Kidney (tissue), 14 donors: ENCODE measurements around the gene PLCB1. TPM values are rescaled to one million over a fixed set of nuclear protein-coding genes. Genes with fewer than 3 reads are reported as not detected.

Source experiments
- DNase-seq, 5 donors: peaks; one replicate each; pipeline ENCODE4 v3.0.0-alpha.2; 2013 to 2020
- FAIRE-seq: peaks from 2 replicates; lab custom pipeline; 2012; peaks lifted over from hg19 to GRCh38; lab: Jason Lieb, UNC
- H3K27ac ChIP-seq, 2 donors: one replicate each; pipeline ENCODE4 v1.7.0; 2013; ENCODE audit warnings: low read depth in 2 of 2, low read length in 2 of 2, inconsistent platforms in 1 of 2
- H3K27me3 ChIP-seq: one replicate; pipeline ENCODE4 v1.7.1; 2013; ENCODE audit warnings: low read length, inconsistent platforms; ENCODE audit not compliant: control insufficient read depth, insufficient read depth
- H3K36me3 ChIP-seq, 3 donors: one replicate each; pipeline versions ENCODE4 v1.7.0 to v1.7.1; 2013; ENCODE audit warnings: low read length in 3 of 3, control low read depth in 1 of 3, inconsistent platforms in 1 of 3; ENCODE audit not compliant: insufficient read depth in 3 of 3, control insufficient read depth in 2 of 3
- H3K4me1 ChIP-seq, 3 donors: one replicate each; pipeline versions ENCODE4 v1.7.0 to v1.7.1; 2013; ENCODE audit warnings: low read length in 3 of 3, inconsistent platforms in 1 of 3, low read depth in 1 of 3; ENCODE audit not compliant: control insufficient read depth in 2 of 3, insufficient read depth in 2 of 3
- H3K4me3 ChIP-seq, 3 donors: one replicate each; pipeline versions ENCODE4 v1.7.0 to v1.8.1; 2013; ENCODE audit warnings: low read length in 3 of 3, control low read depth in 1 of 3, inconsistent platforms in 1 of 3
- H3K9ac ChIP-seq, 3 donors: one replicate each; pipeline versions ENCODE4 v1.7.0 to v1.7.1; 2013; ENCODE audit warnings: low read length in 3 of 3, control low read depth in 1 of 3, inconsistent platforms in 1 of 3
- H3K9me3 ChIP-seq, 3 donors: one replicate each; pipeline versions ENCODE4 v1.7.0 to v1.7.1; 2013; ENCODE audit warnings: low read length in 3 of 3, control low read depth in 1 of 3, inconsistent platforms in 1 of 3; ENCODE audit not compliant: control insufficient read depth in 2 of 3, insufficient read depth in 1 of 3
- intact Hi-C: fragments of 100-400 bp; cut with DNase I; formaldehyde crosslinking; loops from one replicate; pipeline ENCODE4 v1.11.1; 2022
- polyA plus RNA-seq: library from polyadenylated mRNA; stranded (reverse); fragments of 350-450 nt; fragmentation: Illumina TruSeq; extraction: RNeasy Lipid Tissue Mini Kit (QIAGEN cat#74804); gene quantifications from one replicate; pipeline ENCODE4 v1.2.3, GENCODE V29; 2014; ENCODE audit warnings: low read depth, low replicate concordance; ENCODE audit not compliant: insufficient read depth
- total RNA-seq: library from RNA; stranded (reverse); fragmentation: NEBNext Ultra II Directional; extraction: Animal tissue kit (Norgen Biotek cat#: 25700); gene quantifications from one replicate; pipeline ENCODE4 v1.2.1, GENCODE V29; 2021
- TF ChIP-seq, protein P1 (sequence below): IDR thresholded peaks from 3 replicates; pipeline ENCODE4 v1.5.1; 2012; ENCODE audit warnings: mild to moderate bottlenecking, moderate library complexity, borderline replicate concordance; ENCODE audit not compliant: insufficient read depth; ENCODE audit errors: extremely low read depth
- donor health status: control.
- donor health status: control.
- donor health status: control.
- donor health status: control.
- donor health status: control.
- donor health status: DM: yes; HTN: yes; CAD: no.
- donor health status: Normal renal cell carcinoma (clear cell type).

Gene PLCB1
- total and polyA plus RNA-seq, 2 donors from 2014 or later: 9.4 to 107 TPM

DNA sequence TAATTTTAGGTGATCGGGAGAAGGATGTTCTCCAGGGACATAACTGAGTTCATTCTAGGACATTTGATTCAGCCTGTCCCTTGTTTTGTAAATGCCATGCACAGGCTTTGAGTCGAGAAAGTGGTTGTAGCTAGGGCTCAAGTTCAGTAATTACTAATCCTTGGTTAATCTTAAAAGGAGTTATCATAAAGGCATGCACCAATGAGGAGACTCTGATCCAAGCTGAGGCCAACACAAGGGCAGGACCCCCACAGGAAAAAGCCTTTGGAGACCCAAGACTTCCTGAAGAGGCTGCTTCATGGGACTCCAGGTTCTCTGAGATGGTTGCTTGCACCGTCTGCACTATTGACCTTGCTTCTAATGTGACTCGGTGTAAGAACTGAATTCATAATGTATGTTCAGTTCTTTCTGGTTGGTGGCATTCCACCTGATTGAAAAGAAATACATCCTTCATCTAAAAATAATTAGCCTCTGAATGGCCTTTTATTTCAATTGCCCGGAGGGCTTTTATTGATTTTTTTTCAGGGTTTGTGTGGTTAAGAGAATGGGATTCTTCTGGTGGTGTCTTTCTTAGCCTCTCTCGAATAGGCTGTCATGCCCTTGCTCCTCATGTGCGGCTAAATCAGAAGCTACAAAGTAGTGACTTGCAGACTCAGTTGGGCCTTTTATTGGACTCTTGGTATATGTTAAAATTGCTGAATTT, 735.1 kb downstream of the PLCB1 start:
- Histone ChIP-seq H3K9ac (no peak overlapping the region), H3K4me1 (no peaks in the 10 kb centered on the region), H3K27me3 (no peaks in the 10 kb centered on the region), H3K36me3 (no peaks in the 10 kb centered on the region), H3K4me3 (no peak overlapping the region), H3K9me3 (no peaks in the 10 kb centered on the region), H3K27ac (peak overlapping the region in 1 of 2 donors; percentile 2)
- FAIRE-seq: no peak
- TF ChIP-seq, protein P1, sequence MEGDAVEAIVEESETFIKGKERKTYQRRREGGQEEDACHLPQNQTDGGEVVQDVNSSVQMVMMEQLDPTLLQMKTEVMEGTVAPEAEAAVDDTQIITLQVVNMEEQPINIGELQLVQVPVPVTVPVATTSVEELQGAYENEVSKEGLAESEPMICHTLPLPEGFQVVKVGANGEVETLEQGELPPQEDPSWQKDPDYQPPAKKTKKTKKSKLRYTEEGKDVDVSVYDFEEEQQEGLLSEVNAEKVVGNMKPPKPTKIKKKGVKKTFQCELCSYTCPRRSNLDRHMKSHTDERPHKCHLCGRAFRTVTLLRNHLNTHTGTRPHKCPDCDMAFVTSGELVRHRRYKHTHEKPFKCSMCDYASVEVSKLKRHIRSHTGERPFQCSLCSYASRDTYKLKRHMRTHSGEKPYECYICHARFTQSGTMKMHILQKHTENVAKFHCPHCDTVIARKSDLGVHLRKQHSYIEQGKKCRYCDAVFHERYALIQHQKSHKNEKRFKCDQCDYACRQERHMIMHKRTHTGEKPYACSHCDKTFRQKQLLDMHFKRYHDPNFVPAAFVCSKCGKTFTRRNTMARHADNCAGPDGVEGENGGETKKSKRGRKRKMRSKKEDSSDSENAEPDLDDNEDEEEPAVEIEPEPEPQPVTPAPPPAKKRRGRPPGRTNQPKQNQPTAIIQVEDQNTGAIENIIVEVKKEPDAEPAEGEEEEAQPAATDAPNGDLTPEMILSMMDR: no peak
- intact Hi-C loops: no loop called here
- peak in 1 of 5 donors; percentile 16 for DNase-seq

DNA sequence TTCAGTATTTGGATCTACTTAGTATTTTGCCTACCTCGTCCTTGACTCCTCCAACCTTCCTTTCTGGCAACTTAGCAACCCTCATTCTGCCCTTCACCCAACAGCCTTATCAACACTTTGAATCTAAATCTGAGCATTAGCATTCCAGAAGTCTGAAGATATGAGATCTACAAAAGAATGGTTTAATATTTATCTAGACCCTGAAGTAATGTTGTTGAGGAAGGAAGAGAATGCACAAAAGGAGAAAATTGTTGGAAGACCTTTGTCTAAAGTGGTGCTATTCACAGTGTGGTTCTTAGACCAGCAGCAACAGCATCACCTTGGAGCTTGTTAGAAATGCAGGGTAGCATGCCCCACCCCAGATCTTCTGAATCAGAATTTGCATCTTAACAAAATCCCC, 738.6 kb downstream of the PLCB1 start:
- no peaks in the 10 kb centered on the region for H3K36me3 ChIP-seq
- no peak overlapping the region for H3K9ac ChIP-seq
- no peak for DNase-seq
- TF ChIP-seq, protein P1: no peak
- intact Hi-C loops: no loop called here
- no peaks in the 10 kb centered on the region for H3K9me3 ChIP-seq
- H3K27ac ChIP-seq: no peak overlapping the region
- no peak overlapping the region for H3K4me3 ChIP-seq
- FAIRE-seq: no peak
- no peaks in the 10 kb centered on the region for H3K27me3 ChIP-seq
- H3K4me1 ChIP-seq: no peaks in the 10 kb centered on the region

DNA sequence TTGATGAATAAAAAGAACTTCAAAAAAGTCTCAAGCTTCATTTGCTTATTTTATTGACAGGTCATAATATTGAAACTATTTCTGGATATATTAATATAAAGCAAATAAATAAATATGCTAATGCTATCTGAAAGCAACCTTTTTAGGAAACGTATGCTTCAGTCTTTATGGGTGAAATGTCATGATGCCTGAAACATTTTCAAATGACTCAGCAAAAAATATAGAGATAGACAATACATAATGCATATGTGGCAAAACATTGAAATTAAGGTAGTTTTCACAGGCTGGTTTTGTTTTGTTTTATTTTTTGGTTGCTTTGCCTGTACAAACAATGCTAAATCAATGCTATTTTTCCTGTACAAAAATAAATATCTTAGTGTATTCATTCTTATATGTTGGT, 742.4 kb downstream of the PLCB1 start:
- H3K4me1 ChIP-seq: peaks cover 0 to 2% (median 0%) of the 10 kb centered on the region in 3 donors
- no peak for DNase-seq
- no peaks in the 10 kb centered on the region for H3K27me3 ChIP-seq
- H3K4me3 ChIP-seq: no peak overlapping the region
- H3K27ac ChIP-seq: no peak overlapping the region
- H3K36me3 ChIP-seq: no peaks in the 10 kb centered on the region
- peak; percentile 6 for FAIRE-seq
- intact Hi-C loops: no loop called here
- no peak overlapping the region for H3K9ac ChIP-seq
- TF ChIP-seq, protein P1: no peak
- no peaks in the 10 kb centered on the region for H3K9me3 ChIP-seq

DNA sequence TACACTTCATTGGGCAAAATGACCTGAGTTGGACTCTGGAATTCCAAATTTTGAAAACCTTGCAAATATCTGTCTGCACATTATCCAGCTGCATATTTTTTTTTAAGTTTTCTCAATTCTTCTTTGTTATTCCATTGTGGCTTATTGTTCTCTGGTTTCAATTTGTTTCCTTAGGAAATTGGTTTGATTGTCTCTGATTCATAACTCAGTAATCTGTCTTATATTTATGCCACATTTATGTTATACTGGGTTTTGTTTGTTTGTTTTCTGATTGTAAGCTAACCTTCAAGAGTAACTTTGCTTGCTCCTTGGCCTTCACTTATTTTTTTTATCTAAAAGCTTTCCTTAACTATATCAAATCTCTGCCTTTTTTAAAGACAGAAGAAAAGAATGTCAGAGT, 743.5 kb downstream of the PLCB1 start:
- no peak for FAIRE-seq
- H3K36me3 ChIP-seq: no peaks in the 10 kb centered on the region
- H3K27me3 ChIP-seq: no peaks in the 10 kb centered on the region
- H3K9ac ChIP-seq: no peak overlapping the region
- no peak overlapping the region for H3K4me3 ChIP-seq
- TF ChIP-seq, protein P1: no peak
- no peak for DNase-seq
- H3K27ac ChIP-seq: no peak overlapping the region
- intact Hi-C loops: no loop called here
- H3K9me3 ChIP-seq: no peaks in the 10 kb centered on the region
- H3K4me1 ChIP-seq: peaks cover 0 to 2% (median 0%) of the 10 kb centered on the region in 3 donors
